Common myeloid progenitor, CD34-positive (primary cell): ENCODE data around the gene EXOC6B.
A peak's percentile ranks its signal among the peaks of the same experiment; 100 is the strongest.

Experiments used
- CTCF ChIA-PET: fragments of 350-600 bp; sonication (Branson Sonifier 250); formaldehyde crosslinking; loops from one replicate; lab custom pipeline; 2021; ENCODE audit warnings: antibody characterized with exemption; lab: Charles Lee
- POLR2A ChIA-PET: fragments of 350-600 bp; sonication (Branson Sonifier 250); formaldehyde crosslinking; loops from one replicate; lab custom pipeline; 2021; ENCODE audit warnings: antibody characterized with exemption; lab: Charles Lee
- DNase-seq, 3 donors: peaks; one replicate each; pipeline versions ENCODE4 v3.0.0 to v3.0.0-alpha.2; 2013
- H3K27ac ChIP-seq, 2 experiments: 1 replicate in 1 of 2; 2 replicates in 1 of 2; pipeline ENCODE4 v1.7.0; 2013; ENCODE audit warnings: inconsistent platforms in 2 of 2, low read length in 2 of 2, mild to moderate bottlenecking in 2 of 2, low read depth in 1 of 2, moderate library complexity in 1 of 2; ENCODE audit not compliant: severe bottlenecking in 2 of 2, insufficient read depth in 1 of 2, poor library complexity in 1 of 2
- H3K27me3 ChIP-seq, 5 experiments: replicated peaks in 2 of 5; 1 replicate in 3 of 5; 2 replicates in 2 of 5; pipeline versions ENCODE4 v1.6.1 to v1.7.0; 2013; ENCODE audit warnings: low read length in 4 of 5, mild to moderate bottlenecking in 2 of 5, moderate library complexity in 2 of 5, inconsistent platforms in 1 of 5; ENCODE audit not compliant: insufficient read depth in 5 of 5, control insufficient read depth in 4 of 5
- H3K36me3 ChIP-seq, 4 experiments: 1 replicate in 2 of 4; 2 replicates in 2 of 4; pipeline versions ENCODE4 v1.6.1 to v1.7.0; 2013; ENCODE audit warnings: low read length in 3 of 4, control low read depth in 1 of 4, mild to moderate bottlenecking in 1 of 4; ENCODE audit not compliant: control insufficient read depth in 4 of 4, insufficient read depth in 4 of 4
- H3K4me1 ChIP-seq, 4 experiments: 1 replicate in 3 of 4; 2 replicates in 1 of 4; pipeline versions ENCODE4 v1.6.1 to v1.7.1; 2013; ENCODE audit warnings: low read length in 3 of 4, mild to moderate bottlenecking in 3 of 4, control low read depth in 1 of 4, inconsistent platforms in 1 of 4, moderate library complexity in 1 of 4; ENCODE audit not compliant: control insufficient read depth in 4 of 4, insufficient read depth in 4 of 4; ENCODE audit errors: control extremely low read depth in 1 of 4
- H3K4me3 ChIP-seq, 7 experiments: 1 replicate in 4 of 7; 2 replicates in 3 of 7; pipeline versions ENCODE4 v1.5.1 to v1.7.0; 2013; ENCODE audit warnings: mild to moderate bottlenecking in 7 of 7, low read length in 6 of 7, moderate library complexity in 6 of 7, inconsistent platforms in 2 of 7, low read depth in 2 of 7, control low read depth in 1 of 7; ENCODE audit not compliant: insufficient read depth in 4 of 7, control insufficient read depth in 1 of 7; ENCODE audit errors: extremely low read depth in 1 of 7
- H3K9me3 ChIP-seq, 5 experiments: 1 replicate in 4 of 5; 2 replicates in 1 of 5; pipeline versions ENCODE4 v1.6.1 to v1.7.1; 2013; ENCODE audit warnings: low read length in 4 of 5, mild to moderate bottlenecking in 2 of 5, inconsistent platforms in 1 of 5, low read depth in 1 of 5, moderate library complexity in 1 of 5; ENCODE audit not compliant: control insufficient read depth in 4 of 5, insufficient read depth in 2 of 5; ENCODE audit errors: control extremely low read depth in 1 of 5
- WGBS: methylation state at CpG from one replicate; pipeline ENCODE4 v1.1.5; 2013; ENCODE audit not compliant: insufficient coverage; 5-methylcytosine and 5-hydroxymethylcytosine counted together

EXOC6B gene

GRCh38 chr2:72833084-72833714, 7.4 kb upstream of the EXOC6B start:
- peaks cover 0 to 6% (median 2%) of the 10 kb centered on the region in 4 experiments for H3K4me1 ChIP-seq
- no peaks in the 10 kb centered on the region for H3K9me3 ChIP-seq
- 57% methylated on average over 5 of the region's 5 CpGs for WGBS
- peak; percentile 21 to 70 (median 52) for DNase-seq
- no peak overlapping the region for H3K4me3 ChIP-seq
- POLR2A ChIA-PET = no interaction called here
- H3K27ac ChIP-seq = no peak overlapping the region
- H3K36me3 ChIP-seq = no peaks in the 10 kb centered on the region
- H3K27me3 ChIP-seq = peaks cover 0 to 6% (median 0%) of the 10 kb centered on the region in 5 experiments
- CTCF ChIA-PET = interaction anchor here (0.5 to 1.8 kb wide), 6 partner anchors 21 to 1314 kb away, joined by 3 to 7 read pairs (median 3); no protein-coding TSS in a partner anchor

DNA sequence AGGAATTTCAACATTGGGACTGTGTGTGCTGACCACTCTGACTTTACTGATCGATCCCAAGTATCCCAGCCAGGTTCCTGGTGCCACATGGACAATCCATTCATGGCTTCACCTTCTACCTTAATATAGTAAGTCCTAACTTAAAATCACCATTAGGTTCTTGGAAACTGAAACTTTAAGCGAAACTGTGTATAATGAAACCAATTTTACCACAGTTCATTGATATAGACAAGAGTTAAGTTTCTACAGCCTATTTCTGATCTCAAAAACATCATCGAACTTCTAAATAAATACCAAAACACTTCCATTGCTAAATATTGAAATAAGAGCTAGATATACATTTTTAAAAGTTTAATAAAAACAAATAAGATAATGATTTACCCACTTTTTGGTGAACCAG, 4.4 kb upstream of the EXOC6B start:
- WGBS = 100% methylated on average over 2 of the region's 3 CpGs
- H3K27me3 ChIP-seq = peaks cover 0 to 6% (median 0%) of the 10 kb centered on the region in 5 experiments

GRCh38 chr2:72828840-72829507, 3.1 kb upstream of the EXOC6B start:
- Histone ChIP-seq H3K36me3 (no peaks in the 10 kb centered on the region), H3K4me1 (peaks cover 0 to 14% (median 7%) of the 10 kb centered on the region in 4 experiments), H3K27me3 (peaks cover 0 to 2% (median 0%) of the 10 kb centered on the region in 5 experiments), H3K27ac (no peak overlapping the region), H3K4me3 (no peak overlapping the region), H3K9me3 (no peaks in the 10 kb centered on the region)
- POLR2A ChIA-PET = no interaction called here
- WGBS = 98% methylated on average over 4 of the region's 6 CpGs
- DNase-seq = no peak
- CTCF ChIA-PET = no interaction called here

More for the DNA sequence above, 4.4 kb upstream of the EXOC6B start:
- no peaks in the 10 kb centered on the region for H3K9me3 ChIP-seq
- no peaks in the 10 kb centered on the region for H3K36me3 ChIP-seq
- no peak overlapping the region for H3K27ac ChIP-seq
- H3K4me1 ChIP-seq = peaks cover 0 to 7% (median 5%) of the 10 kb centered on the region in 4 experiments
- CTCF ChIA-PET = interaction anchor here (1.1 kb wide), 1 partner anchor 31 kb away, joined by 3 read pairs; no protein-coding TSS in a partner anchor
- no peak for DNase-seq
- no peak overlapping the region for H3K4me3 ChIP-seq
- POLR2A ChIA-PET = no interaction called here

DNA sequence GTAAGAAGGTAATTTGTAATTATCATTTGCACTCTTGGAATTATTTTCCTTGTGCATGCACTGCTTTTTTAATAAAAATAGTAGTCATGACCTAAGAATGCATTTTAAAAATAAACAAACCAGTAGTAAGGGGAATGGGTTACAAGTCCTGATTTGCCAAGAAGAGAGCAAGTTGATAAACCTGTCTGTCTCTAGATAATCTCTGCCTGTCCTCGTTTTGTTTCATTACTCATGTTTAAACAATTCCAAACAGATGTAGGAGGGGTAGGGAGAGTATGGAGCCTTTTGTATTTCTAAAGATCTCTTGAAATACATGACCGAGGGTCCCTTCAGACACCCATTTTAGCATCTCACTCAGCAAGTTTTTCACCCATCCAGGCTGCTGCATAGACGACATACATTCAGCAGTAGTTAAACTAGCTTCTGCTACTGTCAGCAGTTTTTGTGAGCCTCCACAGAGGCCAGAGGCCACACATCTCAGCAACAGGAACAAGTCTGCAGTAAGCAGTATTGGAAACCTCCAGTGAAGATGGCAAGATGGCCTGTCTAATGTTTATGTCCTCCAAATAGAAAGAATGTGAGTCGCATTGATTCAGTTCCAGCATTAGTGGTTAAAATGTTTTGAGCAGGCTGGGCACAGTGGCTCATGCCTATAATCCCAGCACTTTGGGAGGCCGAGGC, 2.3 kb upstream of the EXOC6B start:
- H3K27ac ChIP-seq = no peak overlapping the region
- POLR2A ChIA-PET = no interaction called here

GRCh38 chr2:72827487-72827886, 1.7 kb upstream of the EXOC6B start:
- no peaks in the 10 kb centered on the region for H3K9me3 ChIP-seq
- H3K27me3 ChIP-seq = peaks cover 0 to 2% (median 0%) of the 10 kb centered on the region in 5 experiments
- peaks cover 0 to 10% (median 4%) of the 10 kb centered on the region in 4 experiments for H3K4me1 ChIP-seq
- no peaks in the 10 kb centered on the region for H3K36me3 ChIP-seq
- no peak overlapping the region for H3K4me3 ChIP-seq
- WGBS = no CpG with 5 or more reads among the region's 1 CpG
- CTCF ChIA-PET = no interaction called here
- no peak overlapping the region for H3K27ac ChIP-seq
- POLR2A ChIA-PET = no interaction called here
- no peak for DNase-seq

More for the DNA sequence above, 2.3 kb upstream of the EXOC6B start:
- DNase-seq = no peak
- H3K36me3 ChIP-seq = no peaks in the 10 kb centered on the region
- H3K4me3 ChIP-seq = no peak overlapping the region
- no peaks in the 10 kb centered on the region for H3K9me3 ChIP-seq
- peaks cover 0 to 11% (median 4%) of the 10 kb centered on the region in 4 experiments for H3K4me1 ChIP-seq
- peaks cover 0 to 2% (median 0%) of the 10 kb centered on the region in 5 experiments for H3K27me3 ChIP-seq
- whole genome bisulfite sequencing = 92% methylated on average over 2 of the region's 5 CpGs
- CTCF ChIA-PET = no interaction called here

GRCh38 chr2:72826156-72826477, 284 bp upstream of the EXOC6B start:
- Histone ChIP-seq H3K36me3 (no peaks in the 10 kb centered on the region), H3K4me3 (peak overlapping the region; percentile 77 to 94 (median 86)), H3K4me1 (peaks cover 0 to 10% (median 4%) of the 10 kb centered on the region in 4 experiments), H3K27ac (peak overlapping the region in 1 of 2 experiments; percentile 63), H3K27me3 (peaks cover 0 to 2% (median 0%) of the 10 kb centered on the region in 5 experiments), H3K9me3 (no peaks in the 10 kb centered on the region)
- CTCF ChIA-PET = interaction anchor here (0.6 kb wide), 1 partner anchor 19 kb away, joined by 4 read pairs; no protein-coding TSS in a partner anchor
- POLR2A ChIA-PET = no interaction called here
- no peak for DNase-seq
- WGBS = 81% methylated on average over 9 of the region's 10 CpGs
